ENCODE measurements around the gene VMA21. TPM values are rescaled to one million over a fixed set of nuclear protein-coding genes. Genes with fewer than 3 reads are reported as not detected.

Gene VMA21
- total RNA-seq (10 to 100 TPM; 19.3 to 41.0 (median 29.3) TPM), polyA plus RNA-seq (10 to 100 TPM; 22.1 to 39.7 TPM), total RNA-seq (45.0 reads per million, percentile 69 among the genes with 10 or more reads in this experiment)

- peaks cover 17 to 21% of the 10 kb centered on the region in 2 donors for H3K4me1 ChIP-seq (ENCODE audit: control insufficient read depth in 2 of 2, insufficient read depth in 2 of 2, low read length in 2 of 2)
- POLR2A ChIA-PET = interaction anchor here (0.6 to 1.5 kb wide), 6 partner anchors 9 to 1875 kb away, joined by 3 to 5 read pairs (median 3); partner anchors contain the start of gene MTMR1
Observed at GRCh38 chrX:151396825-151397740, at the start of gene VMA21. Gene VMA21, plus strand, starts transcription at chrX:151397206. Its CDS starts 103 bp downstream, at chrX:151397309.

DNA sequence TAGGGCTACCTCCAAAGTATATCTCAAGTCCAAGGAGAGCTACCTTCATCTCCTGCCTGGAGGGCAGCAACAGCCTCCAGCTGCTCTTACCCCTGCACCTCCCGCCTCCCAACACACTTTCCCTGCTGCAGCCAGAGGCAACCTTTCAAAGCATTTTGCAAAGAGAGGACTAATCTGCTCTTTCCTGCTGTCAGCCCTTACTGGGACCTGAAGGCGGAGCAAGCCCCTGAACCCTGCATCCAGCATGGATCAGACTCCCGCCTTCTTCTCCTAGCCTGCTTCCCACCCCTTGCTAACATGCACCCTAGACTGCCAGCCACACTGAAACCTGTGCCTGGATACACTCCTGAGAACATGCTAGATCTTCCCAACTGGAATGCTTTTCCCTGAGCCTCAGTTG lies 37.7 kb upstream of the VMA21 start:
- Mint-ChIP-seq H3K36me3 (no peaks in the 10 kb centered on the region), H3K4me3 (peak overlapping the region in 4 of 10 donors; percentile 12 to 64 (median 53)), H3K4me1 (no peaks in the 10 kb centered on the region), H3K27me3 (peaks cover 12 to 26% (median 15%) of the 10 kb centered on the region in 5 donors), H3K27ac (no peak overlapping the region), H3K9me3 (no peaks in the 10 kb centered on the region)
- DNase-seq (no peak), ATAC-seq (no peak)
- intact Hi-C loops (cut with micrococcal nuclease) = no loop called here
- POLR2A ChIA-PET = no interaction called here
- H3K9me3 ChIP-seq (ENCODE audit: control insufficient read depth in 2 of 3, low read length in 3 of 3) = no peaks in the 10 kb centered on the region
- peaks cover 0 to 5% of the 10 kb centered on the region in 2 donors for H3K27me3 ChIP-seq (ENCODE audit: control insufficient read depth in 2 of 2, insufficient read depth in 2 of 2, low read length in 2 of 2)
- H3K4me3 ChIP-seq (ENCODE audit: low read length) = no peak overlapping the region
- CTCF ChIA-PET = interaction anchor here (1.1 kb wide), 1 partner anchor 37 kb away, joined by 3 read pairs; no protein-coding TSS in a partner anchor
- H3K4me1 ChIP-seq (ENCODE audit: control insufficient read depth in 2 of 2, insufficient read depth in 2 of 2, low read length in 2 of 2) = peaks cover 0 to 2% of the 10 kb centered on the region in 2 donors
- no peak overlapping the region for H3K27ac ChIP-seq (ENCODE audit: low read depth, low read length)
- no peaks in the 10 kb centered on the region for H3K36me3 ChIP-seq (ENCODE audit: control insufficient read depth in 2 of 3, insufficient read depth in 3 of 3, low read length in 3 of 3)

More at GRCh38 chrX:151396825-151397740, at the start of gene VMA21:
- Mint-ChIP-seq H3K4me1 (peaks cover 25 to 75% (median 71%) of the 10 kb centered on the region in 7 donors), H3K4me3 (peak within 1 kb of the TSS; percentile 77 to 91 (median 88)), H3K36me3 (peaks cover 0 to 7% (median 0%) of the 10 kb centered on the region in 5 donors), H3K27ac (peak within 1 kb of the TSS; percentile 95 to 99 (median 96)), H3K27me3 (no peaks in the 10 kb centered on the region), H3K9me3 (no peaks in the 10 kb centered on the region)
- peak within 1 kb of the TSS; percentile 92 for H3K27ac ChIP-seq (ENCODE audit: low read depth, low read length)
- DNase-seq (peak; percentile 70 to 83 (median 80)), ATAC-seq (peak; percentile 88)
- H3K9me3 ChIP-seq (ENCODE audit: control insufficient read depth in 2 of 3, low read length in 3 of 3) = no peaks in the 10 kb centered on the region
- no peaks in the 10 kb centered on the region for H3K36me3 ChIP-seq (ENCODE audit: control insufficient read depth in 2 of 3, insufficient read depth in 3 of 3, low read length in 3 of 3)
- CTCF ChIA-PET = interaction anchor here (0.9 kb wide), 1 partner anchor 38 kb away, joined by 3 read pairs; no protein-coding TSS in a partner anchor
- H3K4me3 ChIP-seq (ENCODE audit: low read length) = peak within 1 kb of the TSS; percentile 82
- H3K27me3 ChIP-seq (ENCODE audit: control insufficient read depth in 2 of 2, insufficient read depth in 2 of 2, low read length in 2 of 2) = no peaks in the 10 kb centered on the region
- intact Hi-C loops (cut with micrococcal nuclease) = loop anchor here in 1 of 2 donors (1.0 to 10.0 kb wide), 5 partner anchors 35 to 1852 kb away; partner anchors contain the start of genes CD99L2, CETN2, EOLA1 and HSFX3

- intact Hi-C loops (cut with micrococcal nuclease) = loop anchor here (2.0 to 5.0 kb wide), 3 partner anchors 33 to 208 kb away; partner anchors contain the start of gene VMA21 (in 1 of the 2)
- Mint-ChIP-seq H3K4me1 (no peaks in the 10 kb centered on the region), H3K9me3 (no peaks in the 10 kb centered on the region), H3K27ac (no peak overlapping the region), H3K4me3 (peak overlapping the region in 9 of 10 donors; percentile 21 to 76 (median 62)), H3K36me3 (no peaks in the 10 kb centered on the region), H3K27me3 (peaks cover 12 to 27% (median 14%) of the 10 kb centered on the region in 5 donors)
- peak; percentile 67 for ATAC-seq
- peaks cover 0 to 2% of the 10 kb centered on the region in 2 donors for H3K4me1 ChIP-seq (ENCODE audit: control insufficient read depth in 2 of 2, insufficient read depth in 2 of 2, low read length in 2 of 2)
- H3K9me3 ChIP-seq (ENCODE audit: control insufficient read depth in 2 of 3, low read length in 3 of 3) = no peaks in the 10 kb centered on the region
- no peak overlapping the region for H3K27ac ChIP-seq (ENCODE audit: low read depth, low read length)
- peak overlapping the region; percentile 26 for H3K4me3 ChIP-seq (ENCODE audit: low read length)
- POLR2A ChIA-PET = no interaction called here
- H3K36me3 ChIP-seq (ENCODE audit: control insufficient read depth in 2 of 3, insufficient read depth in 3 of 3, low read length in 3 of 3) = no peaks in the 10 kb centered on the region
- peaks cover 0 to 5% of the 10 kb centered on the region in 2 donors for H3K27me3 ChIP-seq (ENCODE audit: control insufficient read depth in 2 of 2, insufficient read depth in 2 of 2, low read length in 2 of 2)
- peak in 8 of 9 donors; percentile 7 to 36 (median 16) for DNase-seq
- CTCF ChIA-PET = no interaction called here
Observed at GRCh38 chrX:151359931-151360871, 36.8 kb upstream of the VMA21 start.

DNA sequence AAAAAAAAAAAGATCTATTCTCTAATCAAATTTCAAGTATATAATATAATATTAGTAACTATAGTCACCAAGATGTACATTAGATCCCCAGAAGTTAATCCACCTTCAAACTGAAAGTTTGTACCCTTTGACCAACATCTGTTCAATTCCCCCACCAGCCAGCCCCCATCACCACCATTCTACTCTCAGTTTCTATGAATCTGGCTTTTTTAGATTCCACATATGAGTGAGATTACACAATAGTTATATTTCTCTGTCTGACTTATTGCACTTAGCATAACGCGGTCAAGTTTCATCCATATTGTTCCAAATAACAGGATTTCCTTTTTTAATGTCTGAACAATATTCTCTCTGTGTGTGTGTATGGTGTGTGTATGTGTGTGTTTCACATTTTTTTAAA lies 33.7 kb upstream of the VMA21 start:
- DNase-seq = no peak
- intact Hi-C loops (cut with micrococcal nuclease) = loop anchor here (5.0 kb wide), 2 partner anchors 34 to 211 kb away; partner anchors contain the start of gene VMA21 (in 1 of the 2)
- Mint-ChIP-seq H3K27ac (no peak overlapping the region), H3K4me1 (no peaks in the 10 kb centered on the region), H3K9me3 (no peaks in the 10 kb centered on the region), H3K4me3 (no peak overlapping the region), H3K36me3 (no peaks in the 10 kb centered on the region), H3K27me3 (peaks cover under 1 to 29% (median 5%) of the 10 kb centered on the region in 5 donors)
- ChIA-PET CTCF (no interaction called here), POLR2A (no interaction called here)
- ATAC-seq = no peak
- Histone ChIP-seq H3K9me3 (ENCODE audit: control insufficient read depth in 2 of 3, low read length in 3 of 3) (no peaks in the 10 kb centered on the region), H3K27ac (ENCODE audit: low read depth, low read length) (no peak overlapping the region), H3K36me3 (ENCODE audit: control insufficient read depth in 2 of 3, insufficient read depth in 3 of 3, low read length in 3 of 3) (no peaks in the 10 kb centered on the region), H3K4me3 (ENCODE audit: low read length) (no peak overlapping the region), H3K27me3 (ENCODE audit: control insufficient read depth in 2 of 2, insufficient read depth in 2 of 2, low read length in 2 of 2) (peaks cover 0 to 5% of the 10 kb centered on the region in 2 donors), H3K4me1 (ENCODE audit: control insufficient read depth in 2 of 2, insufficient read depth in 2 of 2, low read length in 2 of 2) (peaks cover 0 to 2% of the 10 kb centered on the region in 2 donors)

- Mint-ChIP-seq H3K27ac (peak overlapping the region in 1 of 9 donors; percentile 16), H3K27me3 (peaks cover 0 to 25% (median 10%) of the 10 kb centered on the region in 5 donors), H3K9me3 (peaks cover 0 to 2% (median 0%) of the 10 kb centered on the region in 11 donors), H3K4me1 (no peaks in the 10 kb centered on the region), H3K4me3 (no peak overlapping the region), H3K36me3 (no peaks in the 10 kb centered on the region)
- Histone ChIP-seq H3K27me3 (ENCODE audit: control insufficient read depth in 2 of 2, insufficient read depth in 2 of 2, low read length in 2 of 2) (no peaks in the 10 kb centered on the region), H3K36me3 (ENCODE audit: control insufficient read depth in 2 of 3, insufficient read depth in 3 of 3, low read length in 3 of 3) (no peaks in the 10 kb centered on the region), H3K4me3 (ENCODE audit: low read length) (no peak overlapping the region), H3K27ac (ENCODE audit: low read depth, low read length) (no peak overlapping the region), H3K4me1 (ENCODE audit: control insufficient read depth in 2 of 2, insufficient read depth in 2 of 2, low read length in 2 of 2) (no peaks in the 10 kb centered on the region), H3K9me3 (ENCODE audit: control insufficient read depth in 2 of 3, low read length in 3 of 3) (no peaks in the 10 kb centered on the region)
- ATAC-seq = no peak
- POLR2A ChIA-PET = no interaction called here
- intact Hi-C loops (cut with micrococcal nuclease) = no loop called here
- DNase-seq = no peak
- CTCF ChIA-PET = no interaction called here
Observed at GRCh38 chrX:151365579-151365978, 31.4 kb upstream of the VMA21 start.

DNA sequence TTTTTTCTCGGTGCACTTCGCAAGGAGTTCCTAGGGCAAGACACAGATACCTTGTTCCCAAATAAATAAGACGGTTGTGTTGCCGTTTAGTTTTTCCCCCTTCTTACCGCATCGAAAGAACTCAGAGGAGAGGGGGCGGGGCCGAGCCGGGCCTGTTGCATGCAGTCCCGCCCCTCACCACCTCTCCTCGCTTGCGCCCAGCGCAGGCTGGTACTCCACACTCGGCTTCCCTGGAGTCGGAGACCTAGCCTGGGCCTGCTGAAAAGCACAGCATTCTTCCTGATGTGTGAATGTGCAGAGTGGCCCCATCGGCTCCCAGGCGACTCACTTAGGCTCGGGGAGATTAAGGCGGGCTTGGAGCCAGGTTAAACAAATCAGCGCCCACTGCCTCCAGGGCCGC lies 26.1 kb upstream of the VMA21 start:
- DNase-seq = peak in 1 of 9 donors; percentile 3
- Histone ChIP-seq H3K27me3 (ENCODE audit: control insufficient read depth in 2 of 2, insufficient read depth in 2 of 2, low read length in 2 of 2) (no peaks in the 10 kb centered on the region), H3K4me1 (ENCODE audit: control insufficient read depth in 2 of 2, insufficient read depth in 2 of 2, low read length in 2 of 2) (no peaks in the 10 kb centered on the region), H3K9me3 (ENCODE audit: control insufficient read depth in 2 of 3, low read length in 3 of 3) (no peaks in the 10 kb centered on the region), H3K27ac (ENCODE audit: low read depth, low read length) (no peak overlapping the region), H3K4me3 (ENCODE audit: low read length) (no peak overlapping the region), H3K36me3 (ENCODE audit: control insufficient read depth in 2 of 3, insufficient read depth in 3 of 3, low read length in 3 of 3) (no peaks in the 10 kb centered on the region)
- no peak overlapping the region for H3K4me3 Mint-ChIP-seq
- intact Hi-C loops (cut with micrococcal nuclease) = no loop called here
- no peaks in the 10 kb centered on the region for H3K36me3 Mint-ChIP-seq
- no peaks in the 10 kb centered on the region for H3K4me1 Mint-ChIP-seq
- ChIA-PET POLR2A (no interaction called here), CTCF (no interaction called here)
- no peak for ATAC-seq
- H3K27ac Mint-ChIP-seq = no peak overlapping the region
- peaks cover 0 to 4% (median 0%) of the 10 kb centered on the region in 11 donors for H3K9me3 Mint-ChIP-seq
- peaks cover 0 to 22% (median 10%) of the 10 kb centered on the region in 5 donors for H3K27me3 Mint-ChIP-seq

Measured in naive thymus-derived CD4-positive, alpha-beta T cell (primary cell).